ENCODE results near the gene BDH1.

BDH1 gene

DNA sequence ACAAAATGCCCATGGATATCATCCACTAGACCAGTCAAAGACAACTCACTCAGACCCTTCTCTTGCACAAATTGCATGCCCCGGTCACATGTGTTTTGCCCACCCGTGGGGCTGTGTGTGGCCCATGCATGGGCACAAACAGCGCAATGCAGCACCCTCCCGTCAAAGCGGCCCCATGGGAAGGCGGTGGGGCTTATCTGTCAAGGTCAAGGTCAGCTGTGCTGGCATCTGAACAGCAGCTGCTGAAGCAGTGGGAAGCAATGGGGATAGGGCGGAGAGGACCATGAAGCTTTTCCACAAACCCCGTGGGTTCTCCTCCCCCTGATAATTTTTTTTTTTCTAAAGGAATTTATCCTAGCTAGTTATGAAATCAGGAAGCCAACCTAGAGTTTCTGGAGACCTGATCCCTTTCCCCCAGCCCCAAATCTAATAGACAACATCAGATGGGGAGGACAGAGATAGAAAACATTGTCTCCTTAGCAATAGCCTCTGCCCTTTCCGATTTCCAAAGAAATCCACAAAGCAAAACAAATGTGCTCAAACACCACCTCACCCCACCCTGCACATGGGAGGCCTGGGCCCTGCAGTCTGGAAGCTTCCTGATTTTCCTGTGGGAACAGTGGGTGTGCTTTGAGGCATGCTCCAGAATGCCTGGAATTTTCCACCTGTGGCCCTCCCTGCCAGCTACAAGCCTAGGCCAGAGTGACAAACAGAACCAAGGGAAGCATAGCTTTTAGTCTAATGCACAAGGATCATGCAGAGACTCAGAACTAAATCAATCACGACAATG lies 84.4 kb downstream of the BDH1 start:
- TF ChIP-seq, protein P1, sequence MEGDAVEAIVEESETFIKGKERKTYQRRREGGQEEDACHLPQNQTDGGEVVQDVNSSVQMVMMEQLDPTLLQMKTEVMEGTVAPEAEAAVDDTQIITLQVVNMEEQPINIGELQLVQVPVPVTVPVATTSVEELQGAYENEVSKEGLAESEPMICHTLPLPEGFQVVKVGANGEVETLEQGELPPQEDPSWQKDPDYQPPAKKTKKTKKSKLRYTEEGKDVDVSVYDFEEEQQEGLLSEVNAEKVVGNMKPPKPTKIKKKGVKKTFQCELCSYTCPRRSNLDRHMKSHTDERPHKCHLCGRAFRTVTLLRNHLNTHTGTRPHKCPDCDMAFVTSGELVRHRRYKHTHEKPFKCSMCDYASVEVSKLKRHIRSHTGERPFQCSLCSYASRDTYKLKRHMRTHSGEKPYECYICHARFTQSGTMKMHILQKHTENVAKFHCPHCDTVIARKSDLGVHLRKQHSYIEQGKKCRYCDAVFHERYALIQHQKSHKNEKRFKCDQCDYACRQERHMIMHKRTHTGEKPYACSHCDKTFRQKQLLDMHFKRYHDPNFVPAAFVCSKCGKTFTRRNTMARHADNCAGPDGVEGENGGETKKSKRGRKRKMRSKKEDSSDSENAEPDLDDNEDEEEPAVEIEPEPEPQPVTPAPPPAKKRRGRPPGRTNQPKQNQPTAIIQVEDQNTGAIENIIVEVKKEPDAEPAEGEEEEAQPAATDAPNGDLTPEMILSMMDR (IDR thresholded peaks at IDR 0.05; ENCODE audit: low read length, missing control alignments), result no peak
- DNase-seq (ENCODE audit: low read depth), result no peak

DNA sequence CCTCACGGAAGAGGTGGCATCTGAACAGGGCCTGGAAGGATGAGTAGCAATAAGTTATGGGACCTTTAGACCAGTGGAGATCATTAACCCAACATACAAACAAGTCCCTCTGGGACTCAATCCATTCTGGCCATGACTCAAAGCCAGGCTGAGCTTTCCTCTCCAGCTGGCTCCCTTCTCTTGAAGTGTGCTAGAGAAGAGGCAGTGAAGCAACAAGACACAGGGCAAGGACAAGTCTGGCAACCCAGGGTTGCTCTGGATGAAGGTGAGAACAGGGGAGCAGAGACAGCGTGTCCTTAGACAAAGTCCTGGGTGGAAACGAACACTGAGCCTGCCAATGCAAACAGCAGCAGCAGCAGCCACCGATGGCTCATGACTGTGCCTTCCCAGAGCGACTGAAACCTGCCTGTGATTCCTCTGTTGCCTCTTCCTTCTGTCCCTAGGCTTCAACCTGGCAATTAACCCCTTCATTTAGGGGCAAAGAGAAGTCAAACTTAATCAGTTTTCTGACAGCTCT lies 86.8 kb downstream of the BDH1 start:
- peak; percentile 64 for DNase-seq (ENCODE audit: low read depth)
- TF ChIP-seq, protein P1 (IDR thresholded peaks at IDR 0.05; ENCODE audit: low read length, missing control alignments), result no peak
- H3K4me3 ChIP-seq (replicated peaks; ENCODE audit: low read depth, low read length), result no peak overlapping the region

More for the DNA sequence above, 84.4 kb downstream of the BDH1 start:
- H3K4me3 ChIP-seq (replicated peaks; ENCODE audit: low read depth, low read length), result no peak overlapping the region

DNA sequence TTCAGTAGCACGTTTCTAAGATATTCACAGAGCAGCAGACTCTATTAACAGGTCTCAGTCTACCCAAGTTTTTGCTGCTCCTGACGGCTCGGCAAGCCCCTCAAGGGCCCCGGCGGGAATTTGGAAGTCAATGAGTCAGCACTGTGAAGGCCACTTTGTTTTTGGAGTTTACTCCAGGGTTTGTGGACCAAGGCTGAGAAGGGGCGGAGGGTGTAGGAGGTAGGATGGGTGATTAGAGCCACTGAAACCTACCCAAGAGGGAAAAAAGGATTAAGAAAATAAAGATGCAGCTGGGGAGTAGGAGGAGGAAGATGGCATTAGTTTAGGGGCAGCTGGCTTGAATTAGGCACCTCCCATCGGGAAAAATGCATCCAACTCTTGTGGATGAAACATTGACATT lies 87.6 kb downstream of the BDH1 start:
- no peak for DNase-seq (ENCODE audit: low read depth)
- H3K4me3 ChIP-seq (replicated peaks; ENCODE audit: low read depth, low read length), result no peak overlapping the region
- TF ChIP-seq, protein P1 (IDR thresholded peaks at IDR 0.05; ENCODE audit: low read length, missing control alignments), result no peak

DNA sequence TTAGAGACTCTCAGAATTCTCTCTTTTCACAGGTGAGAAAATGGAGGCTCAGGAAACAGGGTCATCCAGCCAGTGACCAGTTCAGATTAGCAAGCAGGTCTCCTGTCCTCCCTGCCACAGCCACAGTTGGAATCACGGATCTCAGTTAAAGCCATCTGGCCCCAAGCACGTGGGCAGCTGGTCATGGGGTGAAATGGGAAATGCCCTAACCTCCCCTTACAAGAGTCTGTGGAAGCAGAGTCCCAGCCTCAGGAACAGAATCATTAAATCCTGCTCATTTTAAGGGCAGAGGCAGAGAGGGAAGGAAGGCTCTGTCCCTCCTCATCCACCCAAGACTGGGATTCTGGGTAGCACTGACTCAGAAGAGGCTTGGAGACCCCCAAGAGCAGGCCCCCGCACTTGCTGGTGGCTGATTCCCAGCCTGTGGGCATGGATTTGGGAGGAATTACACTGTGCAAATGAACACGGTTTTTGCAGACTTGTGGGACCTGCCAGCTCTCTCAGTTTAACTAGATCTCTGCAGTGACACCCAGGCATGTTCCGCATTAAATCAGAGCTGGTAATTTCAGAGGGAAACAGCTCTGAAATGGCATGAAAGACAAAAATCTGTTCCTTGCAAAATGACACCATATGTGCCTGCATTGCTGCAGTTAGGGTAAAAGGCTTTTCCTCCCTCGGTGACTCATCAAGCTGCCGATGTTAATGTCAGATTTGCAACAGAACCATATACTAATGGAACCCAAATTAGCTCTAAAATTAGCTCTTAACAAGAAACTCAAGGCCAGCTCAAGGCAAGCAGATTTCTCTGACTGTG lies 89.0 kb downstream of the BDH1 start:
- DNase-seq (ENCODE audit: low read depth), result peak; percentile 55
- TF ChIP-seq, protein P1 (IDR thresholded peaks at IDR 0.05; ENCODE audit: low read length, missing control alignments), result no peak
- peak overlapping the region; percentile 6 for H3K4me3 ChIP-seq (replicated peaks; ENCODE audit: low read depth, low read length)

DNA sequence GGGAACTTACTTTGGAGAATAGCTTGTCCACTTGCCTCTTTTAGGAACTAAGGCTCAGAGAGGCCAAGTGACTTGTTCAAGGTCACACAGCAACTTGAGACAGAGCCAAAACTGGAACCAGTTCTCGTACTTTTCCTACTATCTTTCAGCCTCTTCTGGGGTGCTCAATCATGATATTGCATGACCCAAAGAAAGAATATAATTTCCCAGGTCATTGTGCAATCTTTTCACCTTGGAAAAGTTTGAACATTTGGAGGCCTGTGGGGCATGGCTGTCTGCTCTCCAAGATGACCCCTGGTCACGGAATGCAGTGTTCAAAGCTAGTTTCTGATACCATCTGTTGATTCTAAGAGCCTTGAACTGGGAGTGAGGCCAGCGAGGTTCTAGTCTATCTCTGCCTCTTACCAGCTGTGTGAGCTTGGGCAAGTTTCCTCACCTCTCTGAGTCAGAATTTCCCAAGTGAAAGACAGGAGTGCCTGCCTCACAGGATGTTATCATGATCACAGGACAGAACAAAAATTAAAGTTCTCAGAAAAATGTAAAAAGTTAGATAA lies 89.7 kb downstream of the BDH1 start:
- TF ChIP-seq, protein P1 (IDR thresholded peaks at IDR 0.05; ENCODE audit: low read length, missing control alignments), result no peak
- H3K4me3 ChIP-seq (replicated peaks; ENCODE audit: low read depth, low read length), result no peak overlapping the region
- peak; percentile 71 for DNase-seq (ENCODE audit: low read depth)

DNA sequence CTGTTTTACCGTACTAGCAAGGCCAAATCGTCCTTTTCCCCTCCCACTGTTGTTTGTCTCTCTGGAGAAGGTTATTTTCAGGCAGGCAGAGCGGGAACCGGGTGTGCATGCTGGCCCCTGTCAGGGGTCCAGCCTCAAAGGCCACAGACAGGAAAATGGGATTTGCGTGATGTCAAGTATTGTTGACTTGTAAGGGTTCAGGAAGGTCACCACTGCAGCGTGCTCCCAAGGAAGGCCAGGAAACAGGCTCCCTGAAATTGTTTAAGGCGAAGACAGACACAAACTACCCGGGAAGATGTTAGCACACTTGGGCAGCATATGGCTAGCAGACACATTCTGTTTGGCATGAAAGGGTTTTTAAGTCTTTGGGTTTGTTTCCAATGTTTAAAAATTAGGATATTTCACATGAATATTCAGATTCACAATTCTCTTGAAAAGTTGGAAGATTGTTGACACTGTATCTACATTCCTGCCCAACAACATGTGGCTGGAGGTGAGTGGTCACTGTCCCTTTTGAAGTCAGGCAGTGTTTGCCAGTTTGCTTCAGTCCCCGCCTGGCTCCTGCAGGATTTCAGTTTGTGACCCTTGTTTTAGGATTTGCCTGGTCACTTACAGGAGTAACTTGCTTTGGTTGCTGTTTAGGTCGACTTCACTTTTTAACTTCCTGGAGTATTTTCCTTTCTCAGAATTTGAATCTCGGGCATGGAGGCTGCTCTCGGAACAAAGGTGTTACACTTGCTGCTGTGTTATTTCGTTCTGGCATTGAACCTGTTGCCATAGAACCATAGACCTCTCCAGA lies 90.4 kb downstream of the BDH1 start:
- no peak for DNase-seq (ENCODE audit: low read depth)
- TF ChIP-seq, protein P1 (IDR thresholded peaks at IDR 0.05; ENCODE audit: low read length, missing control alignments), result no peak

More for the DNA sequence above, 90.4 kb downstream of the BDH1 start:
- H3K4me3 ChIP-seq (replicated peaks; ENCODE audit: low read depth, low read length), result no peak overlapping the region
